ENCODE results near the gene ESRRB.

ESRRB gene

DNA sequence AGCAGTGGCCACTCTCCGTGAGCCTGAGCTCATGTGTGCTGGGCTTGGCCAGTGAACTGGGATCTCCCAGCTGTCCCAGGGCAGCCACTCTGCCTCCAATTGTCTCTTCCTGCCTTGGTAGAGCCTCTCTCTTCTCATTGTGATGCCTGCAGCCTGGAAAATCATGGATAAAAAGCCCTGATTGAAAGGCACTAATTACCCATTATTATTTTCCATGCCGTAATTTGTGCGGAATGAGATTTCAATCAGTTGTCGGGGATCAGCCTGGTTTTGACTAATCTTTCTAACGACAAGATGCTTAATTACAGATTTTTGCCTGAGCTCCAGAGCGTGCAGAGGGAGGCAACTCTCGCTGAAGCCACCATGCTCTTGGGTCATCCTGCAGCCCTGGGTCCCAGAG, 52.7 kb downstream of the ESRRB start:
- Histone ChIP-seq H3K27me3 (no peaks in the 10 kb centered on the region), H3K4me1 (peaks cover 0 to 33% (median 16%) of the 10 kb centered on the region in 10 experiments; a peak in 16 of 20 replicates), H3K27ac (no peak overlapping the region), H3K36me3 (no peaks in the 10 kb centered on the region), H3K4me3 (no peak overlapping the region), H3K4me2 (no peak overlapping the region), H3K9me3 (replicated peaks in 1 of 11) (no peaks in the 10 kb centered on the region), H3K9ac (no peak overlapping the region), H4K20me1 (no peaks in the 10 kb centered on the region; a peak in 1 of 22 replicates)
- no peak for TF ChIP-seq Cebpa-rat (IDR thresholded peaks at IDR 0.05)

DNA sequence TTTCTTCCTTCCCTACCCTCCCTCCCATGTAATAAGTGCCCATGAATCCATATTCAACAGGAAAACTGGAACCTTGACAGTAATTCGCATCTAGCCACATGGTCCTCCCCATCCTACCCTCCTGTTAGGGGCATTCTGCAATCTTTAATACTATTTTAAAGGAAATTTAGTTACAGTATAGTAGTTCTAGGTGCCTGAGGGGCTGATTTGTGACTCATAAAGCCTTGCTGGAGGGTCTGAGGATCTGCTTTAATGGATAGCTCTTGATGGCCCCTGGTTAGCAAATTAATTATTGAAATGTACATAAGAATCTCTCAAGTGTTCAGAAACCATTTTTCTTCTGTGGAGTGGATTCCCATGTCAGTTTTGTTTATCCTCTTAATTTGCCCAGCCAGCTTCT, 54.1 kb downstream of the ESRRB start:
- no peaks in the 10 kb centered on the region; a peak in 1 of 22 replicates for H4K20me1 ChIP-seq
- no peaks in the 10 kb centered on the region for H3K9me3 ChIP-seq (replicated peaks in 1 of 11)
- no peaks in the 10 kb centered on the region for H3K36me3 ChIP-seq
- H3K27me3 ChIP-seq: no peaks in the 10 kb centered on the region
- H3K4me1 ChIP-seq: peaks cover 0 to 47% (median 30%) of the 10 kb centered on the region in 10 experiments; a peak in 18 of 20 replicates
- H3K27ac ChIP-seq: no peak overlapping the region; a peak in 1 of 22 replicates
- no peak overlapping the region for H3K9ac ChIP-seq
- H3K4me2 ChIP-seq: peak overlapping the region in 4 of 11 experiments; percentile 5 to 32 (median 10); a peak in 3 of 22 replicates
- no peak overlapping the region for H3K4me3 ChIP-seq
- TF ChIP-seq Cebpa-rat (IDR thresholded peaks at IDR 0.05): no peak

DNA sequence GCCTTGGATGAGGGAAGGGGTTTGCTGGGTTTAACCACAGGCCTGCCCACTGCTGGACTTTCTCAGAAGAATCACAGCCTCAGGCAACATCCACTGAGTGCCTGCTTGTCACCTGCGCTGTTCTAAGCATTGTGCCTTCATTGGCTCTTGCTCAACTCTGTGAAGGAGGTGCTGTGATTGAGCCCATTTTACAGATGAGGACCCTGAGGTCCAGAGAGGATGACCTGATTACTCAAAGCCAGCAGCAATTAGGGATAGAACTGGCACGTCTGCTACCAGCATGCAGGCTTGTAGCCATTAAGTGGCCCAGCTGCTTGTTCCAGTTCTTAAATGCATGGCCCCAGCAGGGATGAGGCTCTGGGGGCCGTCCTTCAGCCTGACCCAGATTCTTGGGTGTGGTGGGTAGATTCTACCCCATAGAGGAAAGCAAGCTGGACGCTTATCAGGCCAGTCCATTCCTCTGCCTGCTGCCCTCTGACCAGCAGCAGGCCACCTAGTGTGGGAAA, 54.6 kb downstream of the ESRRB start:
- TF ChIP-seq Cebpa-rat (IDR thresholded peaks at IDR 0.05): no peak
- Histone ChIP-seq H3K9ac (no peak overlapping the region), H4K20me1 (no peaks in the 10 kb centered on the region; a peak in 1 of 22 replicates), H3K27me3 (no peaks in the 10 kb centered on the region), H3K27ac (no peak overlapping the region), H3K4me1 (peaks cover 0 to 51% (median 32%) of the 10 kb centered on the region in 10 experiments; a peak in 18 of 20 replicates), H3K4me2 (0 out of 22 replicates have a peak overlapping the region, but pooled peaks of 1 of the 11 experiments have one; percentile 6), H3K4me3 (no peak overlapping the region), H3K36me3 (no peaks in the 10 kb centered on the region), H3K9me3 (replicated peaks in 1 of 11) (no peaks in the 10 kb centered on the region)

DNA sequence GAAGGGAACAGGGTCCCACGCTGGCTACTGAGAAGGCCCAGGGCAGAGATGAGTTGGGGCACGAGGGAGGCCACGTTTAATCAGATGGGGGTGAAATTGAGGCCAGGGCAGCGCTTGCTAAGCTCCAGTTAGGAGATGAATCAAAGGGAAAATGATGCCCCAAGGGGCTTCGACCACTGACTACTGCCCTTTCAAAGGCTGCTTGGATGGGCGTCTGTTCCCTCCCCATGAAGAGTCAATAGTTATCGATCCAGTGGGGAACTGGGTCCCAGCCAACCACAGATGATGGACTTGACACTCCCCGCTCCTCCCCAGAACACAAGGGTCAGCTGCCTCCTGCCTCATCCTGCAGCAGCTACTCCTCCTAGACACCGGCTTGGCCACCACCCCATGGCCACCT, 55.6 kb downstream of the ESRRB start:
- no peak overlapping the region for H3K4me3 ChIP-seq
- peaks cover 0 to 60% (median 32%) of the 10 kb centered on the region in 10 experiments; a peak in 18 of 20 replicates for H3K4me1 ChIP-seq
- H3K9ac ChIP-seq: no peak overlapping the region
- TF ChIP-seq Cebpa-rat (IDR thresholded peaks at IDR 0.05): no peak
- H3K4me2 ChIP-seq: no peak overlapping the region
- H3K27me3 ChIP-seq: no peaks in the 10 kb centered on the region
- no peaks in the 10 kb centered on the region for H3K36me3 ChIP-seq
- H3K9me3 ChIP-seq (replicated peaks in 1 of 11): no peaks in the 10 kb centered on the region
- H4K20me1 ChIP-seq: no peaks in the 10 kb centered on the region; a peak in 1 of 22 replicates
- no peak overlapping the region for H3K27ac ChIP-seq

DNA sequence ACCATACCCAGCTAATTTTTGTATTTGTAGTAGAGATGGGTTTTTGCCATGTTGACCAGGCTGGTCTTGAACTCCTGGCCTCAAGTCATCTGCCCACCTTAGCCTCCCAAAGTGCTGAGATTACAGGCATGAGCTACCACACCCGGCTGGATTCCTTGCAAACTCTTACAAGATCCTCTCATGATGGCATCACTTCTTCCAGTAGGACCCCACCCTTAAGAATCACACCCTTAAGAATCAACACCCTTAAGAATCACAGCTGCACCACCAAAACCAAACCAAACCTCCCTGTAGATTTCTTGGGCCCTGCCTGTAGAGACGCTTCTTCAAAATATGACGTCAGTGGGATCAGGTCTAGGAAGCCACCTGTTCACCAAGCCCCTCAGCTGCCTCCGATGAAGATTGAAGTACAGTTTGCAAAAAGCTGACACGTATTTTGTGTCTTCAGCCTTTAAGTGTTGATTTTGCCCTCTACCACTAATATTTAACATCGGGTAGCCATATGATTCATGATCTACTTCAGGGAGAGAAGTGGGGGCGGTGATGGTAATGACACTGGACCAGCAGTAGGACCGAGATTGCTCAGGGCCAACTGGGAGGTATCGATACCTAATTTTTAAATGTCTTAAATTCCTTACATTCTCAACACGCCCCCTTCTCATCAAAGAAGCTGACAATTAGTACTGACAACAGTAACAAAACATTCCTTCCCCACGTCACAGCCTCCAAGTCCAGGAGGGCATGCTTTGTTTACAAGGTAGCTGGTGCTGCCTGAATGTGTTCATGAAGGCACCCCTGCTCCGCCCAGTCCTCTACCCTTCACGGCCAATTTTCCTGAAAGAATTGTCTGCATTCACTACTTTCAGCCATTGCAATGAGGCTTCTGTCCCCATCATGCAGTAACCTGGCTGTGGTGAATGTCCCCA, 57.2 kb downstream of the ESRRB start:
- Histone ChIP-seq H3K4me3 (no peak overlapping the region), H3K4me2 (peak overlapping the region in 9 of 11 experiments; percentile 41 to 88 (median 75); a peak in 15 of 22 replicates), H3K4me1 (peaks cover 0 to 61% (median 32%) of the 10 kb centered on the region in 10 experiments; a peak in 18 of 20 replicates), H4K20me1 (no peaks in the 10 kb centered on the region; a peak in 1 of 22 replicates), H3K36me3 (no peaks in the 10 kb centered on the region), H3K9me3 (replicated peaks in 1 of 11) (no peaks in the 10 kb centered on the region), H3K27me3 (no peaks in the 10 kb centered on the region), H3K27ac (peak overlapping the region in 3 of 11 experiments; percentile 48 to 63 (median 59); a peak in 5 of 22 replicates), H3K9ac (peak overlapping the region in 1 of 11 experiments; percentile 48; a peak in 1 of 22 replicates)
- no peak for TF ChIP-seq Cebpa-rat (IDR thresholded peaks at IDR 0.05)

DNA sequence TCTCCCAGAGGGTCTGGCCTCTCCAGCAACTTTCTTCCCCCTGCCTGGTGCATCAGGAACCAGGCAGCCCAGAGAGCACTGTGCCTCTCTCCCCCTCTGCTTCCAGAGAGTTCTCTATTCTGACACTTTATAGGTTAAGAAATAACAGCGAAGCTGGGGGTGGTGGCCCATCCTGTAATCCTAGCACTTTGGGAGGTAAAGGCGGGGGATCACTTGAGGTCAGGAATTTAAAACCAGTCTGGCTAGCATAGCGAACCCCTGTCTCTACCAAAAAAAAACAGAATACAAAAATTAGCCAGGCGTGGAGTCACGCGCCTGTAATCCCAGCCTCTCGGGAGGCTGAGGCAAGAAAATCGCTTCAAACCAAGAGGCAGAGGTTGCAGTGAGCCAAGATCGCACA, 58.3 kb downstream of the ESRRB start:
- Histone ChIP-seq H4K20me1 (no peaks in the 10 kb centered on the region; a peak in 1 of 22 replicates), H3K27ac (peak overlapping the region in 3 of 11 experiments; percentile 48 to 63 (median 59); a peak in 6 of 22 replicates), H3K4me3 (no peak overlapping the region), H3K4me2 (peak overlapping the region in 10 of 11 experiments; percentile 25 to 88 (median 66); a peak in 20 of 22 replicates), H3K36me3 (no peaks in the 10 kb centered on the region), H3K9ac (peak overlapping the region in 4 of 11 experiments; percentile 29 to 60 (median 44); a peak in 8 of 22 replicates), H3K9me3 (replicated peaks in 1 of 11) (no peaks in the 10 kb centered on the region), H3K27me3 (no peaks in the 10 kb centered on the region), H3K4me1 (peaks cover 0 to 61% (median 32%) of the 10 kb centered on the region in 10 experiments; a peak in 18 of 20 replicates)
- TF ChIP-seq Cebpa-rat (IDR thresholded peaks at IDR 0.05): peak in 1 of 11 experiments; percentile 15; a peak in 1 of 22 replicates

DNA sequence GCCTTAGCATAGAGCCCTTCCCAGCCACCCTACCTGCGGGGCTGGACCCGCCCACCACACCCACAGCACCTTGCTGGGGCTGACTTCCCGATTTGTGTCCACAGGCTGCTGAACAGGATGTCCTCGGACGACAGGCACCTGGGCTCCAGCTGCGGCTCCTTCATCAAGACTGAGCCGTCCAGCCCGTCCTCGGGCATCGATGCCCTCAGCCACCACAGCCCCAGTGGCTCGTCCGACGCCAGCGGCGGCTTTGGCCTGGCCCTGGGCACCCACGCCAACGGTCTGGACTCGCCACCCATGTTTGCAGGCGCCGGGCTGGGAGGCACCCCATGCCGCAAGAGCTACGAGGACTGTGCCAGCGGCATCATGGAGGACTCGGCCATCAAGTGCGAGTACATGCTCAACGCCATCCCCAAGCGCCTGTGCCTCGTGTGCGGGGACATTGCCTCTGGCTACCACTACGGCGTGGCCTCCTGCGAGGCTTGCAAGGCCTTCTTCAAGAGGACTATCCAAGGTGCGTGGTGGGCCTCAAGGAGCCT, 63.4 kb downstream of the ESRRB start:
- H3K4me1 ChIP-seq: peaks cover 0 to 21% (median 9%) of the 10 kb centered on the region in 10 experiments; a peak in 18 of 20 replicates
- no peak for TF ChIP-seq Cebpa-rat (IDR thresholded peaks at IDR 0.05)
- no peaks in the 10 kb centered on the region for H3K27me3 ChIP-seq

DNA sequence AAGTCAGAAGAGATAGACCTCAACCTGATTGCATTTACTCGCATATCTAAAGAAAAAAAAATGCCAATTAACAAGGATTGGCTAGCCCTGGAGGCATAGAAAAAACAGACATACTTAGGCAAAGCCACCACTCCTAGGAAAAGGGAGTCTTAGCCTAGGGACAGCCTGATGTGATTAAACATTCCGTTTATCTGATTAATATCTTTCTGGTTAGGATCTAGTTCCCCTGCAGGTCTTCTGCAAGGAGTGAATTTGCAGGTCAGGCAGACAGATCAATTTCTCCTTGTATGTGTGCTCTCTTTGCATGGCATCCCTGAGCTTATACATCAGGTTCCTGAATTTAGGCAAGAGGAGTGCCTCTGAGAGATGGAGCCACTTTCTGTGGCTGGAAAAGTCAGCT, 70.5 kb downstream of the ESRRB start:
- Histone ChIP-seq H3K4me3 (no peak overlapping the region), H3K27me3 (no peaks in the 10 kb centered on the region), H3K4me2 (no peak overlapping the region), H3K36me3 (no peaks in the 10 kb centered on the region), H3K9ac (no peak overlapping the region), H3K9me3 (replicated peaks in 1 of 11) (no peaks in the 10 kb centered on the region), H3K27ac (no peak overlapping the region), H3K4me1 (no peaks in the 10 kb centered on the region), H4K20me1 (no peaks in the 10 kb centered on the region)
- TF ChIP-seq Cebpa-rat (IDR thresholded peaks at IDR 0.05): no peak

More for the DNA sequence above, 63.4 kb downstream of the ESRRB start:
- H4K20me1 ChIP-seq: no peaks in the 10 kb centered on the region
- no peak overlapping the region for H3K27ac ChIP-seq
- H3K4me2 ChIP-seq: no peak overlapping the region
- no peaks in the 10 kb centered on the region for H3K9me3 ChIP-seq (replicated peaks in 1 of 11)
- H3K9ac ChIP-seq: no peak overlapping the region
- H3K36me3 ChIP-seq: no peaks in the 10 kb centered on the region
- H3K4me3 ChIP-seq: no peak overlapping the region

DNA sequence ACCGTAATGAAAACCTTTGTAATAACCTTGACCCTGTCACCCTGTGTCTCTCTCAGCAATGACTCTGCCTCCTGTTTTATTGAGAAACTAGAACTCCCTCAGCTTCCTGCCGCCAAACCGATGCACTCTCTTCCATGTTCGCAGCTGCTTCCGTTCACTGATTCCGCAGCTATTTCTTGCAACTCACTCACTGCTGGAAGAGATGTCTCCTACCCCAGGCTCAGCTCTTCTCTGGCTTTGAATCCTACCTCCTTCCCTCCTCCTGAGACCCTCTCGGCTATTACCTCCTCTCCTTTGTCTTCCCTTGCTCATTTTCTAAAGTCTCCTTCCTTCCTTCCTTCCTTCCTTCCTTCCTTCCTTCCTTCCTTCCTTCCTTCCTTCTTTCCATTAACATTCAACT, 71.0 kb downstream of the ESRRB start:
- Histone ChIP-seq H3K4me1 (peaks cover 0 to 2% (median 0%) of the 10 kb centered on the region in 10 experiments; a peak in 1 of 20 replicates), H3K9me3 (replicated peaks in 1 of 11) (no peaks in the 10 kb centered on the region), H4K20me1 (no peaks in the 10 kb centered on the region), H3K27ac (no peak overlapping the region), H3K9ac (no peak overlapping the region), H3K27me3 (no peaks in the 10 kb centered on the region), H3K36me3 (no peaks in the 10 kb centered on the region), H3K4me2 (no peak overlapping the region), H3K4me3 (no peak overlapping the region)
- no peak for TF ChIP-seq Cebpa-rat (IDR thresholded peaks at IDR 0.05)

Data from BLaER1 treated with 17β-estradiol and CSF1 and Interleukin-3, amounts not matched to agents 10 nM and 100 nM (cell line).